ENCODE measurements around the gene PRKG2. TPM values are rescaled to one million over a fixed set of nuclear protein-coding genes. Genes with fewer than 3 reads are reported as not detected.

Gene PRKG2
- total RNA-seq, 2 experiments from 2014 or later: 0.27 to 0.39 TPM

DNA sequence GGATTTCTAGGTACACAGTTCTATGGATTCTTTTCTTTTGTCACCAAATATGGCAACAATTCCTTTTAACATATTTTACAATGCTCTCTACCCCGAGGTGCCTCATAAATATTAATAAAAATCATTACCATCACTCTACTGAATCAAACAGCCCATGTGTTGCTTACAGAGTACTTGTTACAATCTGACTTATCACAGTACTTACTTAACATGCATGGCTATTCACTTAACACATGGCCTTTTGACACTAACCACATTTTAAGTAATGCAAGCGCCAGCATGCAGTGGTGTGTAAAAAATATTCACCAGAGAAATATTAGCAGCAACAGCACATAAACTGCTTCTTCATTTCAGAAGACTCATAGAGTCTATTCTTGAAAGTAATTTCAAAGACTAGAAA, 119.6 kb downstream of the PRKG2 start:
- no peak overlapping the region for H3K27ac Mint-ChIP-seq
- intact Hi-C loops (cut with DNase I, micrococcal nuclease): no loop called here
- H3K4me1 Mint-ChIP-seq (ENCODE audit: low read depth): no peaks in the 10 kb centered on the region
- TF ChIP-seq, protein P1, sequence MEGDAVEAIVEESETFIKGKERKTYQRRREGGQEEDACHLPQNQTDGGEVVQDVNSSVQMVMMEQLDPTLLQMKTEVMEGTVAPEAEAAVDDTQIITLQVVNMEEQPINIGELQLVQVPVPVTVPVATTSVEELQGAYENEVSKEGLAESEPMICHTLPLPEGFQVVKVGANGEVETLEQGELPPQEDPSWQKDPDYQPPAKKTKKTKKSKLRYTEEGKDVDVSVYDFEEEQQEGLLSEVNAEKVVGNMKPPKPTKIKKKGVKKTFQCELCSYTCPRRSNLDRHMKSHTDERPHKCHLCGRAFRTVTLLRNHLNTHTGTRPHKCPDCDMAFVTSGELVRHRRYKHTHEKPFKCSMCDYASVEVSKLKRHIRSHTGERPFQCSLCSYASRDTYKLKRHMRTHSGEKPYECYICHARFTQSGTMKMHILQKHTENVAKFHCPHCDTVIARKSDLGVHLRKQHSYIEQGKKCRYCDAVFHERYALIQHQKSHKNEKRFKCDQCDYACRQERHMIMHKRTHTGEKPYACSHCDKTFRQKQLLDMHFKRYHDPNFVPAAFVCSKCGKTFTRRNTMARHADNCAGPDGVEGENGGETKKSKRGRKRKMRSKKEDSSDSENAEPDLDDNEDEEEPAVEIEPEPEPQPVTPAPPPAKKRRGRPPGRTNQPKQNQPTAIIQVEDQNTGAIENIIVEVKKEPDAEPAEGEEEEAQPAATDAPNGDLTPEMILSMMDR (IDR thresholded peaks at IDR 0.05): no peak
- POLR2A ChIA-PET: no interaction called here
- Histone ChIP-seq H3K9me3 (ENCODE audit: control insufficient read depth in 1 of 2, insufficient read depth in 1 of 2, low read length in 2 of 2) (no peaks in the 10 kb centered on the region), H3K27ac (ENCODE audit: low read depth in 1 of 2, low read length in 2 of 2) (no peak overlapping the region), H3K27me3 (ENCODE audit: control insufficient read depth in 1 of 2, insufficient read depth in 2 of 2, low read length in 2 of 2) (no peaks in the 10 kb centered on the region), H3K4me3 (ENCODE audit: low read length) (no peak overlapping the region), H3K36me3 (ENCODE audit: insufficient read depth, low read length) (no peaks in the 10 kb centered on the region), H3K4me1 (ENCODE audit: insufficient read depth, low read length) (no peaks in the 10 kb centered on the region)
- no peak overlapping the region for H3K4me3 Mint-ChIP-seq
- H3K27me3 Mint-ChIP-seq: no peaks in the 10 kb centered on the region
- no peak for ATAC-seq (ENCODE audit: poor library complexity)
- H3K9me3 Mint-ChIP-seq: no peaks in the 10 kb centered on the region
- DNase-seq: no peak
- no peaks in the 10 kb centered on the region for H3K36me3 Mint-ChIP-seq (ENCODE audit: low read depth)
- CTCF ChIA-PET: no interaction called here

GRCh38 chr4:81093720-81094401, 121.2 kb downstream of the PRKG2 start:
- H3K9me3 ChIP-seq (ENCODE audit: control insufficient read depth in 1 of 2, insufficient read depth in 1 of 2, low read length in 2 of 2): no peaks in the 10 kb centered on the region
- no peaks in the 10 kb centered on the region for H3K27me3 Mint-ChIP-seq
- no peak overlapping the region for H3K27ac Mint-ChIP-seq
- no peaks in the 10 kb centered on the region for H3K4me1 Mint-ChIP-seq (ENCODE audit: low read depth)
- CTCF ChIA-PET: no interaction called here
- H3K4me1 ChIP-seq (ENCODE audit: insufficient read depth, low read length): no peaks in the 10 kb centered on the region
- intact Hi-C loops (cut with DNase I, micrococcal nuclease): no loop called here
- ATAC-seq (ENCODE audit: poor library complexity) (no peak), DNase-seq (no peak)
- no peaks in the 10 kb centered on the region for H3K27me3 ChIP-seq (ENCODE audit: control insufficient read depth in 1 of 2, insufficient read depth in 2 of 2, low read length in 2 of 2)
- no peaks in the 10 kb centered on the region for H3K9me3 Mint-ChIP-seq
- POLR2A ChIA-PET: no interaction called here
- TF ChIP-seq, protein P1 (IDR thresholded peaks at IDR 0.05): no peak
- H3K4me3 ChIP-seq (ENCODE audit: low read length): no peak overlapping the region
- H3K4me3 Mint-ChIP-seq: no peak overlapping the region
- no peak overlapping the region for H3K27ac ChIP-seq (ENCODE audit: low read depth in 1 of 2, low read length in 2 of 2)
- no peaks in the 10 kb centered on the region for H3K36me3 Mint-ChIP-seq (ENCODE audit: low read depth)
- no peaks in the 10 kb centered on the region for H3K36me3 ChIP-seq (ENCODE audit: insufficient read depth, low read length)

DNA sequence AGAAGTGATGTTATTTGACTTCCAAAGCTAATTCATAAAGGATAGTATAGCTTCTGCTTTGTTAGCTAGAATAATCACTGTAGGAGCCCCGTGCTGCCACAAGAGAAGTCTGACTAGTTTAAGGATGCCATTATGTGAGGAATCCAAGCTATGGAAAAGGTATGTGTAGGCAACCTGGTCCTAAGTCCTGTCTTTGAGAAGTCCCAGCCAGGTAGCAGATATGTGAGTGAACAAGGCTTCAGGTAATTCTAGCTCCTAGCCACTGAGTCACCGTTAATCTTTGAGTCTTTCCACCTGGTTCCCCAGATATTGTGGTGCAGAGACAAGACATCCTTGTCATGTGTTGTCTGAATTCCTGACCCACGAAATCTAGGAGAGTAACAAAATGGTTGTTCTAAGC, 129.0 kb downstream of the PRKG2 start:
- H3K36me3 Mint-ChIP-seq (ENCODE audit: low read depth): no peaks in the 10 kb centered on the region
- no peaks in the 10 kb centered on the region for H3K9me3 Mint-ChIP-seq
- Histone ChIP-seq H3K4me3 (ENCODE audit: low read length) (no peak overlapping the region), H3K4me1 (ENCODE audit: insufficient read depth, low read length) (no peaks in the 10 kb centered on the region), H3K27ac (ENCODE audit: low read depth in 1 of 2, low read length in 2 of 2) (no peak overlapping the region), H3K36me3 (ENCODE audit: insufficient read depth, low read length) (no peaks in the 10 kb centered on the region), H3K27me3 (ENCODE audit: control insufficient read depth in 1 of 2, insufficient read depth in 2 of 2, low read length in 2 of 2) (no peaks in the 10 kb centered on the region), H3K9me3 (ENCODE audit: control insufficient read depth in 1 of 2, insufficient read depth in 1 of 2, low read length in 2 of 2) (no peaks in the 10 kb centered on the region)
- no peaks in the 10 kb centered on the region for H3K27me3 Mint-ChIP-seq
- DNase-seq (no peak), ATAC-seq (ENCODE audit: poor library complexity) (no peak)
- CTCF ChIA-PET: no interaction called here
- POLR2A ChIA-PET: no interaction called here
- no peaks in the 10 kb centered on the region for H3K4me1 Mint-ChIP-seq (ENCODE audit: low read depth)
- intact Hi-C loops (cut with DNase I, micrococcal nuclease): loop anchor here in 1 of 2 experiments (5.0 kb wide), 1 partner anchor 171 kb away; no protein-coding TSS in a partner anchor
- H3K4me3 Mint-ChIP-seq: no peak overlapping the region
- TF ChIP-seq, protein P1 (IDR thresholded peaks at IDR 0.05): no peak
- H3K27ac Mint-ChIP-seq: no peak overlapping the region
